ENCODE data around the gene NUCKS1.

The NUCKS1 gene

GRCh38 chr1:205750138-205751035 is at the start of gene NUCKS1:
Gene NUCKS1, minus strand, starts transcription at chr1:205750182. Its CDS starts 209 bp downstream, at chr1:205749973.
- peak; percentile 96 for DNase-seq (ENCODE audit: low read depth)

GRCh38 chr1:205798577-205798976 is 48.6 kb upstream of the NUCKS1 start:
- DNase-seq (ENCODE audit: low read depth): no peak

DNA sequence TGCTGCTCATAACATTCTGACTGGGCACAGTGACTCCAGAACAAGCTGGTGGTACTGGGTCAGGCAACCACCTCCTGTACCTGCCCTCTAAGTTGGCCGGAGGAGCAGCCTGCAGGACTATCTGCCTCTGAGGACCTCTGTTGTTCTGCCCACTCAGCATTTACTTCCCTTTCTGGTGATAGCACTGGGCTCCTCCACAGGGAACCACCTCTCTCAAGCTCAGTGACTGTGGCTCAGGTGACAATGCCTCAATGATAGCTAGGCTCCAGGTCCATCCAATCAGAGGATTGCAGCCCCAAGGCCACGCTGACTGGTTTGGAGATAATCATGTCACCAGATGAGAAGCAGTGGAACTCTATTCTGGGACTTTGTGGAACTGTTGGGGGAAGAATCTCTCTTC is 47.2 kb upstream of the NUCKS1 start:
- DNase-seq (ENCODE audit: low read depth): no peak

GRCh38 chr1:205794011-205794730 is 44.2 kb upstream of the NUCKS1 start:
- no peak for DNase-seq (ENCODE audit: low read depth)

DNA sequence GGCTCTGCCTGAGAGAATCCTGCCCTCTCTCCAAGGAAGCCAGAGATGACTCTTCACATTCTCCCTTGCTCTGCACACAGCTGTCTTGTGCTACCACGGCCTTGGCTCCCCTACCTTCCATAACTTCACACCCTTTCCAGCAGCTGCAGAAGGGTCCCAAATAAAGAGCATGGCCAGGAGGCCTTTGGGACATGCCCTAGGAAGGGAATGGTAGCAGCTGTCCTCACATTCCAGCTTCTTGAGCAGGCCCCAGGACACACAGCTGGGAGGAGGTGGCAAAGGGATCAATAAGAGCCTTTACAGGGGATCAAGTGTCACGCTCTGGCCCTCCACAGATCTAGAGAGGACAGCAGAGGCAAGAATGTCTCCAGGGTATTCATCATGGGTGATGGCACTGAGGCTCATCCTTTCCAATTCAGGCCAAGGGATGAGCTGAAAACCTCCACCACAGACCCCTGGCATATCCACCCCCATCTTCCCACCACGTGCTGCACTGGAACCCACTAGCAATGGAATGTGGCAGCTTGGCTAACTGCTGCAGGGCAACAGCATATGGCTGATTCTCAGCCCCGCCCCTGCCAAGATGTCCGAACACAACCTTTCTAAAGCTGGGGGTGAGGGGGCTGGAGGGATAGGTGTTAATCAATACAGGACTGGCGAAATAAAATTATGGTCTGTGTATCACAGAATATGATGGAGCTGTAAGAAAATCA is 43.1 kb upstream of the NUCKS1 start:
- DNase-seq (ENCODE audit: low read depth): no peak

DNA sequence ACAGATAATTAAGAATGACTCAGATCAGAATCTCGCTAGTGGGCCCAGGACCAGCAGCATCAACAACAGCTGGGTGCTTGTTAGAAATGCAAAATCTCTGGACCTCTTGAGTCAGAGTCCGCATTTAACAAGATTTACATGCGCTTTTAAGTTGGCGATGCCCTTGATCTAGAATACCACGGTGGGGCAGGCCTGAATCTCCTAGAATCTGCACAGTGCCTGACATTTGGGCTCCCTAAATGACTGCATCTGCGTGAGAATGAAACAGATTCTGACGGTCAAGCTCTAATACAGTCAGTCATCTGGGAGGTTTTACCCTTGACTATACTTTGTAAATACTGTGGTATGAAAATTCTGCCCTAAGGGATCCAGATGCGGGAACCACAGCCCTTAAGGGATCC is 42.5 kb upstream of the NUCKS1 start:
- no peak for DNase-seq (ENCODE audit: low read depth)

GRCh38 chr1:205791568-205792180 is 41.7 kb upstream of the NUCKS1 start:
- DNase-seq (ENCODE audit: low read depth): peak; percentile 32

- no peak for DNase-seq (ENCODE audit: low read depth)
Observed at GRCh38 chr1:205787287-205787916, 37.4 kb upstream of the NUCKS1 start.

DNA sequence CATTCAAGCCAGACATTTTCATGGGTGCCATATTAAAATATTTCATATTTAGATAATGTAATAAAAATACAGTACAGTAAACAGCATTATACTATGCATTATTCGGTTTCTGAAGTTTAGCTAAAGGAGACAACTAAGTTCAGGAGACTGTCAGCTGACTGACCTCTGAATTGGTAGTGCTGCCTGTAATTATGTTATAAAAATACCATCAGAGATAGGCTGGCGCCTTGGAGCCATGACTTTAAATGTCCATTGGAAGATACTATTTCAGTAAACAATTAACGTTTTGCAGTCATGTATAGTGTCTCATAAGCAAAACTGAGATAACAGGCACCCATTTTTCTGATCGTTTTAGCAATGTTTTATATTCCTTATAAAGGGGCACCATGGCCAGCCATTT is 36.6 kb upstream of the NUCKS1 start:
- DNase-seq (ENCODE audit: low read depth): no peak

GRCh38 chr1:205785446-205785845 is 35.5 kb upstream of the NUCKS1 start:
- no peak for DNase-seq (ENCODE audit: low read depth)

DNA sequence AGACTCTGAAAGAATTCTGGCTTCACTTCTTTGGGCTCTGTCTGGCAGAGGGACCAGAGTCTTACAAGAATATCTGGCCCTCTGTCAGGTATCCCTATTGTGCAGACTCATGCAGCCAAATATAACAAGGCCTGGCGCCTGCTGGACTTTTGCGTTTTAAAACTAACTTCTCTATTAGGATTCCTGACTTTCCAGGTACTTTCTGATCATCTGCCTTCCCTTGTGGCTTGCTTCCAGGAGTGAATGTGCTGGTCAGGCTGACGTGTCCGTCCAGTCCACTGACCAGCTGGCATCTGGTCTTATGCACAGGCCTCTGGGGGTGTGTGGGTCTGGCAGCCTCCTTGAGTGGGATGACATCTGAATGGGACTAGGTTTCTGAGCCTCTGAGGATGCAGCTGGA is 33.9 kb upstream of the NUCKS1 start:
- no peak for DNase-seq (ENCODE audit: low read depth)

- DNase-seq (ENCODE audit: low read depth): no peak
Observed at GRCh38 chr1:205783433-205783795, 33.4 kb upstream of the NUCKS1 start.

GRCh38 chr1:205782627-205783432 is 32.8 kb upstream of the NUCKS1 start:
- no peak for DNase-seq (ENCODE audit: low read depth)

- DNase-seq (ENCODE audit: low read depth): no peak
Observed at GRCh38 chr1:205780335-205780734, 30.4 kb upstream of the NUCKS1 start.

DNA sequence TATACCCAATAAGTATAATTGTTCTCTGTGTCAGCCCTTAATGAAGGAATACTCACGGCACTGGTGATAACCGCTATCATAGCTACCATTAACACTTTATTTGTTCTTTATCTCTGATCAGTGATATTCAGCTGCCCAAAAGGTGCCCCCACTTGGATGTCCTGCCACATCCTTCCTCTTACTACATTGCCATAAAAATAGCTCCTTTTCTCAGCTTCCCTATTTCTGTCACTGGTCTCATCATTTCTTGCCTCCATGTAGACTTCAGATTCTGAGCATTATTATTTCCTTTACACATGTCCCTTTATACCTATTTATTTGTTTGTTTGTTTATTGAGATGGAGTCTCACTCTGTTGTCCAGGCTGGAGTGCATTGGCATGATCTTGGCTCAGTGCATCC is 28.0 kb upstream of the NUCKS1 start:
- DNase-seq (ENCODE audit: low read depth): no peak

GRCh38 chr1:205775717-205776056 is 25.7 kb upstream of the NUCKS1 start:
- no peak for DNase-seq (ENCODE audit: low read depth)

- peak; percentile 68 for DNase-seq (ENCODE audit: low read depth)
Observed at GRCh38 chr1:205775015-205775716, 25.2 kb upstream of the NUCKS1 start, which contains the start of gene RAB29. Gene RAB29, minus strand, starts transcription at chr1:205775482. Its CDS starts 526 bp downstream, at chr1:205774956.

DNA sequence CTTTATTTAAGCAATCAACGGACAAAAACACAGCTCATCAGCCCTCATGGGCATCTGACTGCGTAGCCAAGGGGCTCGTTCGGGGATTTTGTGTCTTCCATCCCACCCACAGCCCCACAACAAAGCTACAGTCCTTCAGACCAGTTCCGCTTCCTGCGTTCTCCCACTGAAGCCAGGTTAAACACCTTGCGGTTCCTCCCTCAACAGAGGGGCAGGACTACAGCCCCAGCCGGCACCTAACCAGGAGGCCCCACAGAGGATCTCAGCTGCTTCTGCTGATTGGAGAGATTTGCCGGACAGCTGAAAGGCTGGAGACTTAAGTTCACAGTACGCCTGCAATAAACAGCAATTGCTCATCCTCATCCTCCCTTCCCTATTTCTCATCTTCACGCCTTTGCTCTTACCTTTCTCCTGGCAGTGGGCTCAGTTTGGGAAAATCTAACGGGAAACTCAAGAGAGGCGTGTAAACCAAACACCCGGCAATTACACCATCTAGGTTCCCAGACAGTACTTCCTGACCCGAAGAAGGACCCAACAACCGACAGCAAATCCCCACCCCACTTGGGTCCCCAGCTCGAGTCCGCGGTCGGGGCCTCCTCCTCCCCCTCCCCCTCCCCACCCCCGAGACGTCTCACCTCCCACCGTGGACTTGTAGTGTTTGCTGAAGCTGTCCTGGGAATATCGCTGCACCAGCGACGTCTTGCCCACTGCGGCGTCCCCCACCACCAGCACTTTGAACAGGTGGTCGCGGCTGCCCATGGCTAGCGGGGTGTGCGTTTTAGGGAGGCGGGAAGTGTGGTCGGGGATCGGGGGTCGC is 24.4 kb upstream of the NUCKS1 start:
- DNase-seq (ENCODE audit: low read depth): peak; percentile 42

- no peak for DNase-seq (ENCODE audit: low read depth)
Observed at GRCh38 chr1:205772607-205773032, 22.6 kb upstream of the NUCKS1 start.
